Liver (tissue), 9 donors: ENCODE results near the gene PALD1. TPM values are rescaled to one million over a fixed set of nuclear protein-coding genes. Genes with fewer than 3 reads are reported as not detected.

Source experiments
- DNase-seq: peaks from one replicate; pipeline ENCODE4 v3.0.0-alpha.2; 2017; ENCODE audit warnings: low spot score
- H3K27ac ChIP-seq, 2 donors: one replicate each; pipeline ENCODE4 v1.7.0; 2013; ENCODE audit warnings: inconsistent platforms in 2 of 2, low read length in 2 of 2, control low read depth in 1 of 2, low read depth in 1 of 2, mild to moderate bottlenecking in 1 of 2
- H3K27me3 ChIP-seq, 4 donors: one replicate each; pipeline versions ENCODE4 v1.6.1 to v1.7.0; 2013; ENCODE audit warnings: low read length in 3 of 4, inconsistent platforms in 1 of 4, mild to moderate bottlenecking in 1 of 4, moderate library complexity in 1 of 4; ENCODE audit not compliant: control insufficient read depth in 4 of 4, insufficient read depth in 4 of 4
- H3K36me3 ChIP-seq, 4 donors: one replicate each; pipeline versions ENCODE4 v1.6.1 to v1.7.0; 2013; ENCODE audit warnings: low read length in 3 of 4, mild to moderate bottlenecking in 3 of 4, low read depth in 1 of 4, moderate library complexity in 1 of 4; ENCODE audit not compliant: control insufficient read depth in 4 of 4, insufficient read depth in 3 of 4
- H3K4me1 ChIP-seq, 4 donors: one replicate each; pipeline versions ENCODE4 v1.6.1 to v1.7.0; 2013; ENCODE audit warnings: low read length in 3 of 4, mild to moderate bottlenecking in 3 of 4, moderate library complexity in 1 of 4; ENCODE audit not compliant: control insufficient read depth in 4 of 4, insufficient read depth in 4 of 4
- H3K4me3 ChIP-seq, 3 donors: one replicate each; pipeline versions ENCODE4 v1.6.1 to v1.7.0; 2013; ENCODE audit warnings: low read length in 3 of 3, control low read depth in 1 of 3, low read depth in 1 of 3, mild to moderate bottlenecking in 1 of 3
- H3K9ac ChIP-seq, 2 donors: one replicate each; pipeline ENCODE4 v1.7.0; 2013; ENCODE audit warnings: low read length in 2 of 2, mild to moderate bottlenecking in 2 of 2, moderate library complexity in 2 of 2, control low read depth in 1 of 2, low read depth in 1 of 2
- H3K9me3 ChIP-seq, 4 donors: one replicate each; pipeline versions ENCODE4 v1.6.1 to v1.7.0; 2013; ENCODE audit warnings: low read length in 3 of 4; ENCODE audit not compliant: control insufficient read depth in 4 of 4
- EGR1 ChIP-seq, 2 donors: IDR thresholded peaks; 2 replicates each; pipeline ENCODE4 v1.6.1; 2016 to 2018; ENCODE audit warnings: antibody characterized with exemption in 2 of 2, low read depth in 2 of 2
- GABPA ChIP-seq, 2 donors: IDR thresholded peaks in 1 of 2; conservative IDR thresholded peaks in 1 of 2; 2 replicates each; pipeline ENCODE4 v1.6.1; 2016; ENCODE audit warnings: antibody characterized with exemption in 2 of 2, mild to moderate bottlenecking in 1 of 2, moderate library complexity in 1 of 2
- HNF4A ChIP-seq, 2 donors: conservative IDR thresholded peaks; 2 replicates each; pipeline ENCODE4 v1.6.1; 2016; ENCODE audit warnings: antibody characterized with exemption in 2 of 2, mild to moderate bottlenecking in 2 of 2
- HNF4G ChIP-seq: IDR thresholded peaks from 2 replicates; pipeline ENCODE4 v1.6.1; 2016; ENCODE audit warnings: antibody characterized with exemption
- JUND ChIP-seq, 2 donors: IDR thresholded peaks; 2 replicates each; pipeline ENCODE4 v1.6.1; 2016; ENCODE audit warnings: antibody characterized with exemption in 2 of 2
- RAD21 ChIP-seq, 2 donors: IDR thresholded peaks; 2 replicates each; pipeline ENCODE4 v1.6.1; 2016; ENCODE audit warnings: antibody characterized with exemption in 2 of 2, mild to moderate bottlenecking in 2 of 2
- RXRA ChIP-seq, 2 donors: IDR thresholded peaks; 2 replicates each; pipeline ENCODE4 v1.6.1; 2017 to 2018; ENCODE audit warnings: antibody characterized with exemption in 2 of 2, mild to moderate bottlenecking in 1 of 2
- SP1 ChIP-seq: IDR thresholded peaks from 2 replicates; pipeline ENCODE4 v1.6.1; 2018; ENCODE audit warnings: antibody characterized with exemption, mild to moderate bottlenecking
- TAF1 ChIP-seq: conservative IDR thresholded peaks from 2 replicates; pipeline ENCODE4 v1.6.1; 2016; ENCODE audit warnings: antibody characterized with exemption, mild to moderate bottlenecking
- WGBS: extraction: QIAGEN DNeasy Blood & Tissue Kit; methylation state at CpG from one replicate; pipeline ENCODE4 v1.1.7; 2013; 5-methylcytosine and 5-hydroxymethylcytosine counted together
- polyA plus RNA-seq, 2 donors: library from polyadenylated mRNA; stranded (reverse) in 1 of 2; unstranded in 1 of 2; fragments of 200-250 nt in 1 of 2; fragments of >200 nt in 1 of 2; fragmentation: Nextera tagmentation in 1 of 2; extraction: Ambion mirVana in 1 of 2; gene quantifications; one replicate each; pipeline versions ENCODE4 v1.2.1 to v1.2.3, GENCODE V29; 2013 to 2015
- total RNA-seq, 2 donors: library from RNA; depleted of rRNA; stranded (reverse); fragments of >200 nt; gene quantifications; one replicate each; pipeline ENCODE4 v1.2.3, GENCODE V29; 2014
- TF ChIP-seq, protein P1 (sequence below): IDR thresholded peaks from 2 replicates; pipeline ENCODE4 v1.6.1; 2016; ENCODE audit warnings: antibody characterized with exemption
- TF ChIP-seq, protein P2 (sequence below): fragments of 150-350 bp; IDR thresholded peaks from 2 replicates; pipeline ENCODE4 v1.5.1; 2017; ENCODE audit warnings: improper control_type of control experiment, low read depth, low read length; ENCODE audit not compliant: missing input control
- TF ChIP-seq, protein P3 (sequence below): IDR thresholded peaks from 2 replicates; pipeline ENCODE4 v1.6.1; 2016; ENCODE audit warnings: antibody characterized with exemption, mild to moderate bottlenecking
- TF ChIP-seq, protein P4 (sequence below): IDR thresholded peaks from 2 replicates; pipeline ENCODE4 v1.6.1; 2016; ENCODE audit warnings: antibody characterized with exemption
- TF ChIP-seq, protein P5 (sequence below): IDR thresholded peaks from 2 replicates; pipeline ENCODE4 v1.6.1; 2016; ENCODE audit warnings: antibody characterized with exemption
- donor health status: healthy.
- donor health status: healthy.
- donor health status: healthy.
- donor health status: healthy.
- donor health status: healthy.

Gene PALD1
- total and polyA plus RNA-seq, 4 donors, result 0.72 to 4.2 (median 1.4) TPM

DNA sequence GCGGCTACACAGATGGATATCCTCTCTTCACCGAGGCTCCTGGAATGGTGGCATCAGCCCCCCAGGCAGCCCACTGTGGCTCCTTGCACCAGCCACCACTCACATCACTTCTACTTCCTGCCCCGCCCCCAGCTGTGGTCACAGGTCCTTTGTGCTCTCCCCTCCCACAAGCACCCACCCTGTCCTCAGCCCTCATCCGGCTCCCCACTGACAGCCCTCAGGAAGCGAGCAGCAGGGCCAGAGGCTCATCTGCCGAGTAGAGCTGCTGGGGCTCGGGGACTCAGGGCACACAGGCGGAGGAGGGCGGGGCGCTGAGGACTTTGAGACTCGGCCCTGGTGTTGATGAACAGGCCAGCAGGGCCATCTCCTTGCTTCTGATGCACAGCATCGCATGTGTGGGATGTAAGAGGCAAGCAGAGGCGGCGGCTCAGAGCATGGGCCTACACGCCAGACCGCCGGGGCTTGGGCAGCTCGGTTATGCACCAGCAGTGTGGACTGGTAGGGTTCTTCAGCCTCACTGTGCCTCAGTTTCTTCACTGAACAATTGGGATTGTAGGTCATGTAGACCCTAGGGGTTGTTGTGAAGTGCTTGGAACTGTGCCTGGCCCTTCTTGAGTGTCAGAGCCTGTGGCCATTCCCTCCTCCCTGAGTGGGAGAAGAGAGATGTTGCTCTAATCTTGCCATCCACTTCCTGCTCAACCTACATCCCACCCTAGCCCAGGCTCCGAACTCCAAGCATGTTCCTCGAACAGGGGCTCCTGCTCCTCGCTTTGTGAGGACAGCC lies 124.3 kb downstream of the PALD1 start, which contains the start of gene PRF1:
Gene PRF1, minus strand, starts transcription at position 77 of the 784 bp plus-strand sequence. CDS start 1,839 bp downstream, outside the sequence.
- 88% methylated on average over 21 of the region's 21 CpGs for WGBS

More for the DNA sequence above, 124.3 kb downstream of the PALD1 start, which contains the start of gene PRF1:
- Histone ChIP-seq H3K36me3 (no peaks in the 10 kb centered on the region), H3K27me3 (no peaks in the 10 kb centered on the region), H3K9ac (peak within 1 kb of the TSS in 1 of 2 donors; percentile 3), H3K4me3 (peak within 1 kb of the TSS in 1 of 3 donors; percentile 11), H3K9me3 (no peaks in the 10 kb centered on the region), H3K27ac (peak within 1 kb of the TSS in 1 of 2 donors; percentile 13), H3K4me1 (no peaks in the 10 kb centered on the region)
- TF ChIP-seq HNF4G, result no peak
- no peak for TF ChIP-seq JUND (IDR thresholded peaks at IDR 0.05)
- no peak for TF ChIP-seq HNF4A (conservative IDR thresholded peaks at IDR 0.05)
- TF ChIP-seq, protein P1, sequence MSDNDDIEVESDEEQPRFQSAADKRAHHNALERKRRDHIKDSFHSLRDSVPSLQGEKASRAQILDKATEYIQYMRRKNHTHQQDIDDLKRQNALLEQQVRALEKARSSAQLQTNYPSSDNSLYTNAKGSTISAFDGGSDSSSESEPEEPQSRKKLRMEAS, result no peak
- TF ChIP-seq, protein P2, sequence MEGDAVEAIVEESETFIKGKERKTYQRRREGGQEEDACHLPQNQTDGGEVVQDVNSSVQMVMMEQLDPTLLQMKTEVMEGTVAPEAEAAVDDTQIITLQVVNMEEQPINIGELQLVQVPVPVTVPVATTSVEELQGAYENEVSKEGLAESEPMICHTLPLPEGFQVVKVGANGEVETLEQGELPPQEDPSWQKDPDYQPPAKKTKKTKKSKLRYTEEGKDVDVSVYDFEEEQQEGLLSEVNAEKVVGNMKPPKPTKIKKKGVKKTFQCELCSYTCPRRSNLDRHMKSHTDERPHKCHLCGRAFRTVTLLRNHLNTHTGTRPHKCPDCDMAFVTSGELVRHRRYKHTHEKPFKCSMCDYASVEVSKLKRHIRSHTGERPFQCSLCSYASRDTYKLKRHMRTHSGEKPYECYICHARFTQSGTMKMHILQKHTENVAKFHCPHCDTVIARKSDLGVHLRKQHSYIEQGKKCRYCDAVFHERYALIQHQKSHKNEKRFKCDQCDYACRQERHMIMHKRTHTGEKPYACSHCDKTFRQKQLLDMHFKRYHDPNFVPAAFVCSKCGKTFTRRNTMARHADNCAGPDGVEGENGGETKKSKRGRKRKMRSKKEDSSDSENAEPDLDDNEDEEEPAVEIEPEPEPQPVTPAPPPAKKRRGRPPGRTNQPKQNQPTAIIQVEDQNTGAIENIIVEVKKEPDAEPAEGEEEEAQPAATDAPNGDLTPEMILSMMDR, result no peak
- no peak for TF ChIP-seq RAD21 (IDR thresholded peaks at IDR 0.05)
- TF ChIP-seq, protein P3, sequence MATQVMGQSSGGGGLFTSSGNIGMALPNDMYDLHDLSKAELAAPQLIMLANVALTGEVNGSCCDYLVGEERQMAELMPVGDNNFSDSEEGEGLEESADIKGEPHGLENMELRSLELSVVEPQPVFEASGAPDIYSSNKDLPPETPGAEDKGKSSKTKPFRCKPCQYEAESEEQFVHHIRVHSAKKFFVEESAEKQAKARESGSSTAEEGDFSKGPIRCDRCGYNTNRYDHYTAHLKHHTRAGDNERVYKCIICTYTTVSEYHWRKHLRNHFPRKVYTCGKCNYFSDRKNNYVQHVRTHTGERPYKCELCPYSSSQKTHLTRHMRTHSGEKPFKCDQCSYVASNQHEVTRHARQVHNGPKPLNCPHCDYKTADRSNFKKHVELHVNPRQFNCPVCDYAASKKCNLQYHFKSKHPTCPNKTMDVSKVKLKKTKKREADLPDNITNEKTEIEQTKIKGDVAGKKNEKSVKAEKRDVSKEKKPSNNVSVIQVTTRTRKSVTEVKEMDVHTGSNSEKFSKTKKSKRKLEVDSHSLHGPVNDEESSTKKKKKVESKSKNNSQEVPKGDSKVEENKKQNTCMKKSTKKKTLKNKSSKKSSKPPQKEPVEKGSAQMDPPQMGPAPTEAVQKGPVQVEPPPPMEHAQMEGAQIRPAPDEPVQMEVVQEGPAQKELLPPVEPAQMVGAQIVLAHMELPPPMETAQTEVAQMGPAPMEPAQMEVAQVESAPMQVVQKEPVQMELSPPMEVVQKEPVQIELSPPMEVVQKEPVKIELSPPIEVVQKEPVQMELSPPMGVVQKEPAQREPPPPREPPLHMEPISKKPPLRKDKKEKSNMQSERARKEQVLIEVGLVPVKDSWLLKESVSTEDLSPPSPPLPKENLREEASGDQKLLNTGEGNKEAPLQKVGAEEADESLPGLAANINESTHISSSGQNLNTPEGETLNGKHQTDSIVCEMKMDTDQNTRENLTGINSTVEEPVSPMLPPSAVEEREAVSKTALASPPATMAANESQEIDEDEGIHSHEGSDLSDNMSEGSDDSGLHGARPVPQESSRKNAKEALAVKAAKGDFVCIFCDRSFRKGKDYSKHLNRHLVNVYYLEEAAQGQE, result no peak
- no peak for TF ChIP-seq RXRA (IDR thresholded peaks at IDR 0.05)
- TF ChIP-seq, protein P4, sequence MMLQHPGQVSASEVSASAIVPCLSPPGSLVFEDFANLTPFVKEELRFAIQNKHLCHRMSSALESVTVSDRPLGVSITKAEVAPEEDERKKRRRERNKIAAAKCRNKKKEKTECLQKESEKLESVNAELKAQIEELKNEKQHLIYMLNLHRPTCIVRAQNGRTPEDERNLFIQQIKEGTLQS, result no peak
- no peak for TF ChIP-seq GABPA (IDR thresholded peaks at IDR 0.05 in 1 of 2, conservative IDR thresholded peaks at IDR 0.05 in 1 of 2)
- TF ChIP-seq, protein P5, sequence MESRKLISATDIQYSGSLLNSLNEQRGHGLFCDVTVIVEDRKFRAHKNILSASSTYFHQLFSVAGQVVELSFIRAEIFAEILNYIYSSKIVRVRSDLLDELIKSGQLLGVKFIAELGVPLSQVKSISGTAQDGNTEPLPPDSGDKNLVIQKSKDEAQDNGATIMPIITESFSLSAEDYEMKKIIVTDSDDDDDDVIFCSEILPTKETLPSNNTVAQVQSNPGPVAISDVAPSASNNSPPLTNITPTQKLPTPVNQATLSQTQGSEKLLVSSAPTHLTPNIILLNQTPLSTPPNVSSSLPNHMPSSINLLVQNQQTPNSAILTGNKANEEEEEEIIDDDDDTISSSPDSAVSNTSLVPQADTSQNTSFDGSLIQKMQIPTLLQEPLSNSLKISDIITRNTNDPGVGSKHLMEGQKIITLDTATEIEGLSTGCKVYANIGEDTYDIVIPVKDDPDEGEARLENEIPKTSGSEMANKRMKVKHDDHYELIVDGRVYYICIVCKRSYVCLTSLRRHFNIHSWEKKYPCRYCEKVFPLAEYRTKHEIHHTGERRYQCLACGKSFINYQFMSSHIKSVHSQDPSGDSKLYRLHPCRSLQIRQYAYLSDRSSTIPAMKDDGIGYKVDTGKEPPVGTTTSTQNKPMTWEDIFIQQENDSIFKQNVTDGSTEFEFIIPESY, result no peak
- no peak for TF ChIP-seq EGR1 (IDR thresholded peaks at IDR 0.05; ENCODE audit: low read depth in 2 of 2)
- TF ChIP-seq TAF1, result no peak
- TF ChIP-seq SP1, result no peak
- DNase-seq, result no peak
